Stimulated activated CD4-positive, alpha-beta T cell treated with anti-CD3 and anti-CD28 coated beads, TNF-alpha, amount 100 ng/mL, for 1 hour (primary cell): ENCODE data around the gene ZFP91.

ENCODE experiments used
- DNase-seq, 3 donors: peaks; one replicate each; pipeline ENCODE4 v3.0.0-alpha.2; 2020; ENCODE audit warnings: low read depth in 3 of 3, low spot score in 1 of 3

Gene ZFP91

DNA sequence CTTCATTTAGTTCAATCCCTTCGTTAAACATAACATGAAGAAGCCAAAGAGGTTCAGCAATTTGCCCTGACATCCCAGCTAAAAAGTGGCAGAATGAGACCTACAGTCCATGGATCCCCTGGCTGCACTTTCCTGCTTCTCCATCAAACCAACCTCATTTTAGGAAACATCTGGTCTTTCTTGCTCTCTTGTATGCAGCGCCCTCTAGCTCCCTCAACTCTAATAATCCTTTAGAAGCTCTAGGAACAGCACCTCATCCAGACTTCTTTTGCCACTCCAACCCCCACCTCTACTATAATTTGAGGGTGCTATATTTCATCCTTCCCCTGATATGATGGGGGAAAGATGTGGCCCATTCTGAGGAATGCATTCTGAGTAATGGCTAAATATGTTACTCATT, 51.0 kb downstream of the ZFP91 start:
- DNase-seq = no peak

DNA sequence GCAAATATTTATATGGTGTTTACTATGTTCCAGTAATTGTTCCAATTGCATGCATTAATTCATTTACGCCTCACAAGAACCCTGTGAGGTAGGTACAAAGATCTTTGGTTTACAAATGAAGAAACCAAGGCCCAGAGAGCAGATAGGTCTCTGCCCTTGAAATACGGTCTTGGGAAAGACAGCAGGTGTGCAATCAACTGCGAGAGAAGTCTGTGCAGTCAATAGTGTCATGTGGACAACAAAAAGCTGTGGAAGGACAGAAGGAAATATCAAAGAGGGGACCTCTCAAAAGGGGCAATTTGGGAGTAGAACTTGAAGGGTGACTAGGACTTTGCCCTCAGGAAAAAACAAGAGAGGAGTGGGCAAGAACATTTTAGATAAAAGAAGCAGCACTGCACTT, 52.5 kb downstream of the ZFP91 start:
- DNase-seq = no peak

DNA sequence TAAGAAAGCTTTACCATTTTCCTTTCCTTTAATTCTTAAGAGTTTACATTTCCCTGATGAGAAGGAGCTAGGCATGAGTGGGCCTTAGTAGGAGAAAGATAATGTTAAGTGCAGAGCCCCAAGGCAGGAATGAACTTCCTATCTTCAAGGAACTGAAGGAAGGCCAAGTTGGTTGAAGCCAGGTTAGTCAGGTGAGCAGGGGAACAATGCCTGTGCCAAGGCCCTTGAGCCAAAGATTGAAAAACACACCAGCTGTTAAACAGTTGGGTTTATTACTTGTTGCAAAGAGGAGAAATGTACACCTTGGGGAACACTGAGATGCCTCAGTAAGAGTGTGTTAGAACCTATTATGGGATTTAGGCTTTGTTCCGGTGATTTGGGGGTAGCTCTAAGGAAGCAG, 53.6 kb downstream of the ZFP91 start:
- no peak for DNase-seq

DNA sequence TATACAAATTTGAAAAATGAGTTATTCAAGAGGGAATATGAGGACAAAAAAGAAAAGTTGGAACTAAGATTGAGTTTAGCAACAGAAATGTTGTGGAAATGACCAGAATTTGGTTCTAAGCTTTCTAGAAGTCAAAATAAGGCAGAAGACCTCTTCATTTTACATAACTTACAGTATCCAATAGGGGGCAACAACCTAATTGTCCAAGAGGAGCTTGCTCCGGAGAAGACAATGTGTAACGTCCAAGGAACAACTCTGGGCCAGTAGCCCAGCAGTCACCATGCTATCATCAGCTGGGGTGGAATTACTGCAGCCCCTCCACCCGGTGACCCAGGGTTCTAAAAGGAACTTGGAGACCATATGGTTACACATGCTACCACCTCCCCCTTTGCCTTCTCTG, 57.7 kb downstream of the ZFP91 start:
- no peak for DNase-seq

DNA sequence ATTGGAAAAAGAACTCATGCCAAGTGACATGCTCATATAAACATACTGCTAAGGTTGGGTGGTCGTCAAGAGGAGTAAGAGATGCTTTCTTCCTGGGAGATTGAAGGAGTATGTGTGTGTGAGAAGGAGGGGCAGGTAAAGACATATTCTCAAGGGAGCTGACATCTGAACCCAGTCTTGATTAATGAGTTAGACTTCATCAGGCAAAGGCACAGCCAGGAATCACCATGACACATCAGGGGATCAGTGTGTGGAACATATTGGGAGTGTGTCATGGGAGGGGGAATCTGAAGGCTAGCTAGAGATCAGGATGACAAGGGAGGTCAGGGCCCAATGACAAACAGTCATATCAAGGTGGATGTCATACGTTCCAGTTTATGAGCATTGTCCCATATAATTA, 58.5 kb downstream of the ZFP91 start:
- no peak for DNase-seq

DNA sequence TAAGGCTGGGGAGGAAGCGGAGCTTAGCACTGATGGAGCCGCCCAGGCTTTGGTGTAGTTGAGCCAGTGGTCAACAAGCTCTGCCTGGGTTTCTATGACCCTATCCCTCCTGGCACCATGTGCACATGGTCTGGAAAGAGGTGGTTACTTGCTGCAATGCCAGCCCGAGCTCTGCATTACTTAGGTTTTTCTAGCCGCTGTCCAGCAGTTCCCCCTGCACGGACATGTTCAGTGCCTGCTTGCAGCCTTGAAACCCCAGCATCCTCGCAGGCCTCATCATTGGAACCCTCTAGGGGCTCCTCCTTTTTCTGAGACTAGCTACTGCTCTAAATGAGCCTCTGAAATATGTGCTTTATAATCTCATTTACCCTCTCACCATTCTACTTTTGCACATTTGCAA, 60.2 kb downstream of the ZFP91 start:
- DNase-seq = no peak

DNA sequence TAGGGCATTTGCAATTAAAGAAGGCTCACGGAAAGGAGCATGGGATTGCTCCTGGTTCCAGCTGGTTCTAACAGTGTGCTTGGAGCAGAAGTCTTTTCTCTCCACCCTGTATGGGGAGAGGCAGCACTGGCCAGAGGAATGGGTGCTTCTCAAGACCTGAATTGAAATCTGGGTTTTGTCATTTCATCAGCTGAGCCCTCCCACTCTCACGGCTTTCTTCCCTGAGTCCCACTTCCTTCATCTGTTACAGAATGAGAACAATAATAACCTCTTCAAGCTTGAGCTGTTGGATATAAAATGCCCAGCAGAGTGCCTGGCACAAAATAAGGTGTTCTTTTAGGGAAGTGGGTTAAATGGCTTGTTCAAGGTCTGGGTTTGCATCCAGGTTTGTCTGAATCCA, 60.8 kb downstream of the ZFP91 start:
- no peak for DNase-seq

DNA sequence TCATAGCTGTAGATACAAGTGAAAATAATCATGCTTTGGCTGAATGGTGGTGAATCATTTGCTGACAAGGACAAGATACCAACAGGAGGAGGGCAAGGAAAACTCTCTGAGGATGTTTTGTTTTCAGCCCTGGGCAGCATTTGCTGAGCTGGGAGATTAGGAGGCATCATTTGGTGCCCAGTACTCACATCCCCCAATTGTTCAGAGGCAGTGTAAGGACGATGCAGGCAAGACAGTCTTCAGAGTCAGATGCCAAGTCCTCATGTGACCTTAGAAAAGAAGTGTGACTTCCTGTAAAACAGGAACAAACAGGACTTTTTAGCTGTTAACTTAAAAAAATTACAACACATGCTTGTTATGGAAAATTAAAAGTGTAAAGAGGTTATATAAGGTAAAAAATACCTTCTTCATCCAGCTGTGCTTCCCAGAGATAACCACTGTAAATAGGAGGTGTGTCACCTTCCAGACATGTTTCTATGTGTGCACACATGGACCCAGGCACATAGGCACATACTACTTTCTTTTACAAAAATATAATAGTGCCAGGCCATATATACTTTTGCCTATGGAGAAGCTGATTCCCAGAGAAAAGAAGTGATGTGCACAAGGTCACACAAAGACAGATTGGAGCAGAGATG, 61.6 kb downstream of the ZFP91 start:
- no peak for DNase-seq

DNA sequence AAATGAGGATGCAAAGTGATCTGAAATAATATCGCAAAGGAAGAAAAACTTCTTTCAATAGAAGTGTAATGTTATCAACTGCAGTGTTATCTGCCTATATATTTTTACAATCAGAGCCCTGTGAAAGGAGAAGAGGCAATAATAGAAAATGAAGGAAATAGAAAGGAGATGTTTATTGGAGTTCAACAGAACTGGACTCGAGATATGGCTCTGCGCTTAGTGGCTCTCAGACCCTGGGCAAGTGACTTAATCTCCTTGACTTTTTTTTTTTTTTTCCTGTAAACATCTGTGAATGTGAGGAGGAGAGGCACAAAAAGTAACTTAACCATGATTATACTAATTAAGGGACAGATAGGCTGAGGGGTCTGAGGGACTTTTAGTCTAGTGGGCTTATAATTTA, 62.5 kb downstream of the ZFP91 start:
- DNase-seq = no peak

DNA sequence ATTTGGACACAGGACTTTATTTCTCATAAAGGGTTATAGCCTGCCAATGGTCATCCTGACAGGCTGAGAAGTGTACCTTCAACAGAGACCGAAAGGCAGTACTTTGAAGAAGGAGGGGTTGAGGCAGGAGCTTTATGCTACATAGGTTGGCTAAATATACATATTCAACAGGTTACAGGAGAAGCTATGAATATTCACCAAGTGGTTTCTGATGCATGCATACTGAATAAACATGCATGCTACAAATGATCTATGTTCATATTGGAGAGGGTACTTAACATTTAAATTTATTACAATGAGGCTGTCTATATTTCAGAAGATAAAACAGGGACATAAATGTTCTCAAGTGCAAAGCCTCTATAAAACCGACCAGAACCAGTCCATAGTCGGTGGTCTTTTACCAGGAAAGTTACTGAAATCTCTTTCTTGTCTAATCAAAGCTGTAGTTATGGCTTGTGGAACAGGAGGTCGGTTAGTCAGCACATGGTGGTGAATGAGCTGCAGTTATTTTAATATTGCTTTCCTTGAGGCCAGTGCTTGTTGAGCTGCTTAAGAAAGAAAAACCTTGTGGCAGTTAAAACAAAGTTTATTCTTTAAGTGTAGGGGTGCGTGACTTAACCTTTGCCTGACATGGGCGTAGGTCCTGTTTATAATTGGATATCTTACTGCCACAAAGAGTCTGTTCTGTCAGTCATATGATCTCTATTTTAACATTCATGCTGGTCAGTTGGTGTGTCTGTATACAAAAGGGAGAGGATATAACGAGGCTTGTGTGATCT, 63.1 kb downstream of the ZFP91 start:
- no peak for DNase-seq

DNA sequence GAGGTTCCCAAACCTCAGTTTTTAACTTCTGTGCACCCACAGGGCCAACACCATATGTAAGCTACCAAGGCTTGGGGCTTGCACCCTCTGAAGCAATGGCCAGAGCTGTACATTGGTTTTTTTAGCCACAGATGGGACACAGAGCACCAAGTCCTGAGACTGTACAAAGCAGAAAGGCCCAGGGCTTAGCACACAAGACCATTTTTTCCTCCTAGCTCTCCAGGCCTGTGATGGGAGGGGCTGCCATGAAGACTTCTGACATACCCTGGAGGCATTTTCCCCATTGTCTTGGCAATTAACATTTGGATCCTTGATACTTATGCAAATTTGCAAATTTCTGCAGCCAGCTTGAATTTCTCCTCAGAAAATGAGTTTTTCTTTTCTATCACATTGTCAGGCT, 67.0 kb downstream of the ZFP91 start:
- DNase-seq = no peak

DNA sequence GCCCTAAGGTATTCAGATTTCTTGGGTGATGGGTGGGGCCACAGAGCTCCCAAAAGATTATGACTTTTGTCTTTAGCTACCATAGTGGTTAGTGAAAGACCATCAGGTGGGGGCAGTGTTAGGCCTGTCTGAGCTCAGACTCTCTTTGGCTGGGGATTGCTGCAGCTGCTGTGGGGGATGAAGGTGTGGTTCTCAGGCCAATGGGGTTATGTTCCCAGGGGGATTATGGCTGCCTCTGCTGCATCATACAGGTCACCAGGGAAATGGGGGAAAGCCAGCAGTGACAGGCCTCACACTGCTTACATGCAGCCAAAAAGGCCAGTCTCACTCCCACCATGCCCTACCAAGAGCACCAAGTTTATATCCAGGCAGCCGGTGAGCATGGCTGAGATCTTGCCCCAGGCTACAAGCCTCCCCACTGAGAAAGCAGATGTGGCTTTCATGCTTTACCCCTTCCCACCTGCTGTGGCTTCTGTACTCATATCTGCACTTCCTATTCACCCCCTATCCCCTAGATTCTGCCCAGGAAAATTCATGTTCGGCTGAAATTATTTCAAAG, 68.4 kb downstream of the ZFP91 start:
- no peak for DNase-seq

DNA sequence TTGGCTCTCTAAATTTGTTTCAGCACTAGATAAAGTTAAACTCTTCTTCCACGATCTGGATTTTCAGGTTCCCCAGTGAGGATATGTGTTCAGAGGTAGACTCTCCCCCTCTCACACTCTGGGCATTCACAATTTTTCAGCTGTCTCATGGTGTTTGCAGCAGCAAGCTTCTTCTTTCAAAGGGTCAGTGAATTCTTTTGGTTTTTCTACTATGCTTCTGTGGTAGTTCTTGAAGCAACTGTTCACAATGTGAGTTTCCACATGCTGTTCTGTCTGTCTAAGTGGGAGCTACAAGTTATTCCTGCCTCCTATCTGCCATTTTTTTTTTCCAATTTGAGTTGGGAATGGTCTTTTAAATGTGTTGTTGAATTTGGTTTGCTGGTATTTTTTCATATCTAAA, 69.0 kb downstream of the ZFP91 start:
- DNase-seq = no peak

DNA sequence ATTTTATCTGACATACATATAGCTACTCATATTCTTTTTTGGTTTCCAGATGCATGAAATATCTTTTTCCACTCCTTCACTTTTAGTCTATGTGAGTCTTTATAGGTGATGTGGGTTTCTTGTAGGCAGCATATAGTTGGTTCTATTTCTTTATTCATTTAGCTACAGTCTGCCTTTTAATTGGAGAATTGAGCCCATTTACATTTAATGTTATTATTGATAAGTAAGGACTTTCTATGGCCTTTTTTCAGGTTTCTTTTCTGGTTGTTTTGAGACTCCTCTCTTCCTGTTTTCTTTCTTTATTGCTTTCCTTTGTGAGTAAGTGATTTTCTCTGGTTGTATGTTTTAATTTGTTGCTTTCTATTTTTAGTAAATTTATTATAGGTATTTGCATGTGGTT, 70.8 kb downstream of the ZFP91 start:
- DNase-seq = no peak

DNA sequence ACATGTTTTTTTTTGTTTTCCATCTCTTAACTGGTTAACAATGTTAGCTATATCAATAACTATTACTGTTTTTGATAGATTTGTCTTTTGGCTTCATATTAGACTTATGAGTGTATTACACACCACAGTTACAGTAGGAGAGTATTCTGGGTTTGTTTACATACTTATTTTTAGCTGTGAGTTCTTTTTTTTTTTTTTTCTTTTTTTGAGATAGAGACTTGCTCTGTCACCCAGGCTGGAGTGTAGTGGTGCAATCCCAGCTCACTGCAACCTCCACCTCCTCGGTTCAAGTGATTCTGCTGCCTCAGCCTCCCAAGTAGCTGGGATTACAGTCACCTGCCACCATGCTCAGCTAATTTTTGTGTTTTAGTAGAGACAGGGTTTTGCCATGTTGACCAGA, 71.6 kb downstream of the ZFP91 start:
- DNase-seq = no peak

DNA sequence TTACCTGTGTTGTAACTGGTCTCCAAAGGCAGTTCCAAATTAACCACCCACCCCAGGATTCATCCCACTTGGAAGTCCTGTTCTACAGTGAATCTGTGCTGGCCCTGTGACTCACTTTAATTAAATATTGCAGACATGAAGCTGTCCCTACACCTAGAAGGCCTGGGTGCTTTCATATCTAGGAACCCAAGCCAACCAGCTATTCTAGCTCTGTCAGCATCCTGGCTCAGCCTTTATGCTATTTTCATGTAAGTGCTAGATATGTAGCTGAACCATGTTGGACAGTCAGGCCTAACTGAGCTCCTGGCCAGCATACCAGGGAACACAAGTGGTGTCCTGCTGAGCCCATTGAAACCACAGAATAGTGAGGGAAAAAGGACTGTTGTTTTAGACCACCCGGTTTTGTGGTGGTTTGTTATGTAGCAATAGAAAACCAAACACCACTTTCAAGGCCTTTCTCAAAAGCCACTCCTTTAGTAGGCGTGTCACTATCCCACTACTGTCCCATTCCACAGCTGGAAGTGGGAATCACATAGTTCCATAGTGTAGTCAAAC, 73.9 kb downstream of the ZFP91 start:
- DNase-seq = no peak

DNA sequence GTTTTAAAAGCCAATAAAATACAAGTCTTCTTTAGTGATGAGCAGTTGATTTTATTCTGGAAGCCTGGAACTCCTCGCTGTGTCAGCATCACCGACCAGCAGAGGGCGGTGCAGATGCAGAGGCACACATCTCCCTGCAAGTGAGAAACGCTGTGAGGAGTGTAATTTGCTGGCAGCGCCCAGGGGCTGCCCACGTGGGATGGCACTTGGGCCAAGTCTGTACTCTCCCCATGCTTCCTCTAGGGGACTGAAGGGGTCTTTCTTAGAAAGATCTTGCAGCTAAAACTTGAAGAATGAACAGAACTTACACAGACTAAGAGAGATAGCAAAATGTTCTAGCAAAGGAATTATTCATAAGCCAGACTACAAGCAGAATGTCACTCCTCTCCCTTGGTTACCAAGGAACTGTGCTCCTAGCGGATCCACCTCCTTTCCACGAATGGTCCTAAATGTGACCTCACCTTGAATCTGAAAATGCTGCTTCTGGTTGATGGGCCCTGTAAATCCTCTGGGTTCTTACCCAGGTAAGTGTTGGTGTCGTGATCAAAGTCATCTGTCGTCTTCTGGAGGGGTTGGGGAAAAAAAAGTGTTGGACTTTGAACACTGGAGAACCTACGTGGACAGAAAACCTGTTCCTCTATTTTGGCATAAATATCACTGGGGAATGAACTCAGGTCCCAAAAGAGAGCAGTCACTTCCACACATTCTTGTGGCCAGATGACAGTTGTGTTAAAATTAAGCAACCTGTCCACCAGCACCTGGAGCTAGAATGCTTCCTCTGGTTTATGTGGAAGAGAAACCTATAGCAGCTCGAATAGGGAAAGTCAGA, 75.4 kb downstream of the ZFP91 start:
- peak; percentile 40 to 70 (median 54) for DNase-seq

DNA sequence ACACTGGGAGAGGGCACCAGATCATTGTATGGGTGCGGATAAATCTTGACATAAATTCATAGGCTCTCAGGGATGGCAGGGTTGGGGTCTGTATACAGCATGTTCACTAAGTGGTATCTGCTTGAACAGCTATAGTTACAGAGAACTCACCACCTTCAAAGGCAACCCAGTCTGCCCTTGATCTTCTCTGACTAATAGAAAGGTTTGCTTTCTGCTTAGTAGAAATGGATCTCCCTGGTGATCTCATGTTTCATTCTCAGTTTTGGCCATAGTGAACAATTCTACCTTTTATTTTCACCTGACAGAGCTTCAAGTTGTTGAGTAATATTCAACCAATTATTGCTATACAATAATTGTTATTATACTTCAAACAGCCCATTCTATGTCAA, 76.0 kb downstream of the ZFP91 start:
- no peak for DNase-seq

DNA sequence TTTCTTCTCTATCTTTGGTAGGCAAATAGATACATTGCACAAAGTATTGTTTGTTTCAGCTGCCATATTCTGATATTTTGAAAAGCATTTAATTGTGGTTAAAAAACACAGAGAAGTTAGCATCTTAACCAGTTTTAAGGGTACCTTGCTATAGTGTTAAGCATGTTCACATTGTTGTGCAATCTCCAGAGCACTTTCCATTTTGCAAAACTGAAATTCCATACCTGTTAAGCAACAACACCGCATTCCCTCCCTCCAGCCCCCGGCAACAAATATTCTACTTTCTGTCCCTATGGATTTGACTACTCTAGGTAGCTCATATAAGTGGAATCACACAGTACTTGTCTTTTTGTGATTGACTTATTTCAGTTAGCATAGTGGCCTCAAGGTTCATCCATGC, 77.5 kb downstream of the ZFP91 start:
- DNase-seq = no peak

DNA sequence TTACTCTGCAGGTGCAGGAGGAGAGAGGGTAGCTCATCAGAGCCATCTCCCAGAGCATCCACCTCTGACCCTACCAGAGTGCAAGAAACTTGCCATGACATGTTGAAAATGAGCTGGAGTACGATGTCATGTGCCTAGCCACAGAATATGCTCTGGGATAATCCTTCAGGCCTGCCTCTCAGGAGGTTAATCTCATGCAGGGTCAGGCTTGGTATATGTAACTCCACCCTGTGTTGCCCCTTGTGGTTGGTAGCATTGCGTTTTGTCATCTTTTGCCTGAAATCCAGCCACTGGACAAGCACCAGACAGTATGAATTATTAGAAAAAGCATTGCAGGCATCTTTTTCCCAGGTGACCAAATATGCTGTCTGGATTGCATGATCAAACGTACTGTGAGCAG, 79.8 kb downstream of the ZFP91 start:
- DNase-seq = no peak

DNA sequence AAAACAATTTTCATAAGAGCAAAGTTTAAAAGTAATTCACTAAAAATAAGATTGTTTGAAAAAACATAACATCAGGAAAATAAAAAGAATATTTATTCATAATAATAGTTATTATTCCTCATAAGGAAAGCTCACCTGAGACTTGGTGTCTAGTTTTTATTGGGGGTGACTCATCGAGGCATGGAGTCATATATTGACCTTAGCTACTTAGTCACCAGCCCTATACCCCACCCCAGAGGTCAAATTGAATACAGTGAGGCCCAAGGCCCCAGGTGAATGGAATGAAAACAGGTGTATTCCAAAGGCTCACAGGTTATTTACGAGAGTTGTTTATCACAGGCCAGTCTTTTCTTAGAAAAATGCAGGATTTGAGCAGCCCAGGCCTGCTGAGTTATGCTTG, 80.5 kb downstream of the ZFP91 start:
- no peak for DNase-seq
